CD4-positive, alpha-beta T cell treated with Interleukin-17A for 4 hours (primary cell): Measurements from ENCODE around the gene HTT.
"Not testable (repeated sequence)": the region's sequence is repeated elsewhere in the genome, so short reads cannot be mapped to it uniquely, and the experiment has no call there.

Experiments used
- DNase-seq: peaks from one replicate; pipeline ENCODE4 v3.0.0-alpha.2; 2020; ENCODE audit warnings: mixed read lengths

Gene HTT

GRCh38 chr4:3046623-3047022 is 27.9 kb upstream of the HTT start:
- DNase-seq: no peak

- peak; percentile 69 for DNase-seq
These were observed 26.8 kb upstream of the HTT start for GRCh38 chr4:3047464-3048286.

GRCh38 chr4:3051141-3051897 is 23.2 kb upstream of the HTT start:
- DNase-seq: not testable (repeated sequence)

GRCh38 chr4:3054169-3054759 is 20.2 kb upstream of the HTT start:
- DNase-seq: no peak

GRCh38 chr4:3059943-3060342 is 14.5 kb upstream of the HTT start:
- DNase-seq: no peak

- no peak for DNase-seq
These were observed 13.5 kb upstream of the HTT start for GRCh38 chr4:3060946-3061345.

GRCh38 chr4:3062471-3062870 is 12.0 kb upstream of the HTT start:
- DNase-seq: no peak

GRCh38 chr4:3065551-3065950 is 8.9 kb upstream of the HTT start:
- no peak for DNase-seq

- DNase-seq: no peak
These were observed 7.6 kb upstream of the HTT start for GRCh38 chr4:3066836-3067400.

- DNase-seq: no peak
These were observed 6.9 kb upstream of the HTT start for GRCh38 chr4:3067473-3068001.

- no peak for DNase-seq
These were observed 4.8 kb upstream of the HTT start for GRCh38 chr4:3069661-3070199.

- no peak for DNase-seq
These were observed 3.6 kb upstream of the HTT start for GRCh38 chr4:3070709-3071500.

GRCh38 chr4:3071811-3072210 is 2.7 kb upstream of the HTT start:
- no peak for DNase-seq

GRCh38 chr4:3073158-3074077 is 1.1 kb upstream of the HTT start:
- DNase-seq: no peak

- DNase-seq: peak; percentile 38
These were observed 568 bp downstream of the HTT start for GRCh38 chr4:3074846-3075651.

- DNase-seq: no peak
These were observed 1.1 kb downstream of the HTT start for GRCh38 chr4:3075652-3075981.

- no peak for DNase-seq
These were observed 3.3 kb downstream of the HTT start for GRCh38 chr4:3077796-3078195.

GRCh38 chr4:3079694-3080123 is 5.2 kb downstream of the HTT start:
- no peak for DNase-seq

- no peak for DNase-seq
These were observed 8.5 kb downstream of the HTT start for GRCh38 chr4:3082925-3083515.

- no peak for DNase-seq
These were observed 9.3 kb downstream of the HTT start for GRCh38 chr4:3083732-3084131.
